Breast epithelium (tissue), 4 donors: ENCODE measurements around the gene ETV2. TPM values are rescaled to one million over a fixed set of nuclear protein-coding genes. Genes with fewer than 3 reads are reported as not detected.

Experiments
- DNase-seq, 2 donors: peaks; one replicate each; pipeline ENCODE4 v3.0.0-alpha.2; 2019; ENCODE audit warnings: low spot score in 2 of 2
- H3K27ac ChIP-seq, 2 donors: fragments of 200-600 bp; sonication (generic) in 1 of 2; one replicate each; pipeline ENCODE4 v1.5.1; 2016 to 2019; ENCODE audit warnings: mild to moderate bottlenecking in 1 of 2
- H3K27me3 ChIP-seq, 2 donors: fragments of 200-600 bp; sonication (generic) in 1 of 2; one replicate each; pipeline versions ENCODE4 v1.5.1 to v1.6.0; 2017 to 2019; ENCODE audit warnings: control low read depth in 1 of 2, mild to moderate bottlenecking in 1 of 2
- H3K36me3 ChIP-seq: fragments of 200-600 bp; one replicate; pipeline ENCODE4 v1.5.1; 2019
- H3K4me1 ChIP-seq, 2 donors: fragments of 200-600 bp; sonication (generic); one replicate each; pipeline ENCODE4 v1.5.1; 2016 to 2019; ENCODE audit warnings: control low read depth in 1 of 2
- H3K4me3 ChIP-seq, 3 donors: fragments of 200-600 bp; sonication (generic); 1 replicate in 2 of 3; 2 replicates in 1 of 3; pipeline ENCODE4 v1.5.1; 2016 to 2019; ENCODE audit warnings: mild to moderate bottlenecking in 3 of 3, moderate library complexity in 2 of 3
- H3K9me3 ChIP-seq, 2 donors: fragments of 200-600 bp; sonication (generic) in 1 of 2; one replicate each; pipeline ENCODE4 v1.5.1; 2016 to 2019; ENCODE audit warnings: control low read depth in 1 of 2
- CTCF ChIP-seq, 3 donors: fragments of 450-650 bp; IDR thresholded peaks; one replicate each; pipeline ENCODE4 v1.5.1; 2016 to 2017; ENCODE audit warnings: antibody characterized with exemption in 3 of 3, mild to moderate bottlenecking in 3 of 3, moderate library complexity in 3 of 3
- POLR2A ChIP-seq: fragments of 450-650 bp; IDR thresholded peaks from one replicate; pipeline ENCODE4 v1.6.1; 2016; ENCODE audit warnings: antibody characterized with exemption, mild to moderate bottlenecking, moderate library complexity
- POLR2AphosphoS5 ChIP-seq, 3 donors: sonication (generic); formaldehyde crosslinking; IDR thresholded peaks; one replicate each; pipeline ENCODE4 v1.6.1; 2017; ENCODE audit warnings: antibody characterized with exemption in 3 of 3
- intact Hi-C: fragments of 100-400 bp; cut with DNase I; formaldehyde crosslinking; loops from one replicate; pipeline ENCODE4 v1.15.1; 2023; ENCODE audit warnings: low total_unique reads
- total RNA-seq, 3 donors: library from RNA; depleted of rRNA; stranded (reverse); fragments of >200 nt; gene quantifications; one replicate each; pipeline ENCODE4 v1.1.0, GENCODE V29; 2016

The ETV2 gene
- total RNA-seq, 3 donors from 2014 or later, result 0.59 TPM; not detected in 2

- H3K27ac ChIP-seq, result no peak overlapping the region
- no peaks in the 10 kb centered on the region for H3K4me1 ChIP-seq
- H3K4me3 ChIP-seq, result no peak overlapping the region
- DNase-seq, result no peak
- H3K36me3 ChIP-seq, result peaks cover 6% of the 10 kb centered on the region
- H3K27me3 ChIP-seq, result no peaks in the 10 kb centered on the region
- no peaks in the 10 kb centered on the region for H3K9me3 ChIP-seq
- TF ChIP-seq POLR2AphosphoS5 (IDR thresholded peaks at IDR 0.05) (no peak), POLR2A (no peak), CTCF (IDR thresholded peaks at IDR 0.05) (no peak)
- intact Hi-C loops, result no loop called here
Measured at GRCh38 chr19:35637165-35637564, 4.4 kb upstream of the ETV2 start.

GRCh38 chr19:35639321-35639639, 2.3 kb upstream of the ETV2 start:
- intact Hi-C loops, result no loop called here
- H3K36me3 ChIP-seq, result no peaks in the 10 kb centered on the region
- no peaks in the 10 kb centered on the region for H3K27me3 ChIP-seq
- no peaks in the 10 kb centered on the region for H3K9me3 ChIP-seq
- TF ChIP-seq POLR2A (no peak), POLR2AphosphoS5 (IDR thresholded peaks at IDR 0.05) (no peak), CTCF (IDR thresholded peaks at IDR 0.05) (no peak)
- DNase-seq, result no peak
- H3K4me1 ChIP-seq, result no peaks in the 10 kb centered on the region
- no peak overlapping the region for H3K27ac ChIP-seq
- H3K4me3 ChIP-seq, result no peak overlapping the region

GRCh38 chr19:35639863-35640262, 1.7 kb upstream of the ETV2 start:
- intact Hi-C loops, result no loop called here
- no peak for TF ChIP-seq POLR2A
- TF ChIP-seq POLR2AphosphoS5 (IDR thresholded peaks at IDR 0.05), result no peak
- TF ChIP-seq CTCF (IDR thresholded peaks at IDR 0.05), result no peak

GRCh38 chr19:35642312-35642711, 767 bp downstream of the ETV2 start:
- no peak overlapping the region for H3K27ac ChIP-seq
- H3K36me3 ChIP-seq, result no peaks in the 10 kb centered on the region
- intact Hi-C loops, result no loop called here
- no peak for DNase-seq
- TF ChIP-seq POLR2A, result no peak
- TF ChIP-seq POLR2AphosphoS5 (IDR thresholded peaks at IDR 0.05), result no peak
- no peak overlapping the region for H3K4me3 ChIP-seq
- H3K27me3 ChIP-seq, result no peaks in the 10 kb centered on the region
- no peaks in the 10 kb centered on the region for H3K4me1 ChIP-seq
- no peaks in the 10 kb centered on the region for H3K9me3 ChIP-seq

More at GRCh38 chr19:35639863-35640262, 1.7 kb upstream of the ETV2 start:
- no peak for DNase-seq
- H3K36me3 ChIP-seq, result no peaks in the 10 kb centered on the region
- H3K27ac ChIP-seq, result no peak overlapping the region
- no peaks in the 10 kb centered on the region for H3K27me3 ChIP-seq
- H3K4me3 ChIP-seq, result no peak overlapping the region
- H3K4me1 ChIP-seq, result no peaks in the 10 kb centered on the region
- H3K9me3 ChIP-seq, result no peaks in the 10 kb centered on the region

GRCh38 chr19:35642798-35643254, 1.3 kb downstream of the ETV2 start:
- intact Hi-C loops, result no loop called here
- Histone ChIP-seq H3K27ac (peak overlapping the region; percentile 85 to 91), H3K36me3 (no peaks in the 10 kb centered on the region), H3K4me1 (no peaks in the 10 kb centered on the region), H3K9me3 (no peaks in the 10 kb centered on the region), H3K27me3 (no peaks in the 10 kb centered on the region), H3K4me3 (peak overlapping the region; percentile 53 to 90 (median 71))
- DNase-seq, result no peak
- TF ChIP-seq POLR2AphosphoS5 (IDR thresholded peaks at IDR 0.05), result no peak
- no peak for TF ChIP-seq CTCF (IDR thresholded peaks at IDR 0.05)
- no peak for TF ChIP-seq POLR2A
